ENCODE measurements around the gene P2RX4.

The P2RX4 gene

GRCh38 chr12:121228919-121229665 lies 19.2 kb downstream of the P2RX4 start:
- TF ChIP-seq CTCF (IDR thresholded peaks at IDR 0.05) = no peak

- TF ChIP-seq CTCF (IDR thresholded peaks at IDR 0.05) = peak; percentile 74
Measured at GRCh38 chr12:121229826-121230537, 20.1 kb downstream of the P2RX4 start.

- TF ChIP-seq CTCF (IDR thresholded peaks at IDR 0.05) = no peak; the same call in 1 of the 2 replicates
Measured at GRCh38 chr12:121230538-121230907, 20.6 kb downstream of the P2RX4 start.

GRCh38 chr12:121232163-121232562 lies 22.2 kb downstream of the P2RX4 start:
- no peak for TF ChIP-seq CTCF (IDR thresholded peaks at IDR 0.05)

GRCh38 chr12:121232977-121233627 lies 23.2 kb downstream of the P2RX4 start:
- no peak for TF ChIP-seq CTCF (IDR thresholded peaks at IDR 0.05)

- TF ChIP-seq CTCF (IDR thresholded peaks at IDR 0.05) = no peak
Measured at GRCh38 chr12:121233628-121234020, 23.7 kb downstream of the P2RX4 start.

- TF ChIP-seq CTCF (IDR thresholded peaks at IDR 0.05) = no peak
Measured at GRCh38 chr12:121236776-121237175, 26.8 kb downstream of the P2RX4 start.
